Sigmoid colon (tissue), 7 donors: ENCODE data around the gene SHC1. TPM values are rescaled to one million over a fixed set of nuclear protein-coding genes. Genes with fewer than 3 reads are reported as not detected.

Experiments used
- DNase-seq: peaks from one replicate; pipeline ENCODE4 v3.0.0-alpha.2; 2019
- H3K27ac ChIP-seq, 4 donors: fragments of 200-600 bp; sonication (generic); one replicate each; pipeline ENCODE4 v1.5.1; 2016 to 2019; ENCODE audit warnings: mild to moderate bottlenecking in 1 of 4
- H3K27me3 ChIP-seq, 3 donors: fragments of 200-600 bp; sonication (generic); one replicate each; pipeline ENCODE4 v1.5.1; 2019; ENCODE audit warnings: mild to moderate bottlenecking in 1 of 3
- H3K36me3 ChIP-seq, 4 donors: fragments of 200-600 bp; sonication (generic); one replicate each; pipeline ENCODE4 v1.5.1; 2016 to 2019
- H3K4me1 ChIP-seq, 4 donors: fragments of 200-600 bp; sonication (generic); one replicate each; pipeline ENCODE4 v1.5.1; 2017 to 2019
- H3K4me3 ChIP-seq, 4 donors: fragments of 200-600 bp; sonication (generic); one replicate each; pipeline ENCODE4 v1.5.1; 2017 to 2019; ENCODE audit warnings: mild to moderate bottlenecking in 2 of 4, moderate library complexity in 1 of 4
- H3K9me3 ChIP-seq, 4 donors: fragments of 200-600 bp in 3 of 4; sonication (generic) in 3 of 4; one replicate each; pipeline versions ENCODE4 v1.5.1 to v1.6.1; 2013 to 2019
- EP300 ChIP-seq, 4 donors: sonication (generic); formaldehyde crosslinking; IDR thresholded peaks; one replicate each; pipeline ENCODE4 v1.6.1; 2017; ENCODE audit warnings: antibody characterized with exemption in 4 of 4
- POLR2A ChIP-seq, 2 donors: fragments of 450-650 bp; IDR thresholded peaks; one replicate each; pipeline ENCODE4 v1.6.1; 2016; ENCODE audit warnings: antibody characterized with exemption in 2 of 2, mild to moderate bottlenecking in 2 of 2, moderate library complexity in 2 of 2
- POLR2AphosphoS5 ChIP-seq, 4 donors: sonication (generic); formaldehyde crosslinking; IDR thresholded peaks; one replicate each; pipeline ENCODE4 v1.6.1; 2017; ENCODE audit warnings: antibody characterized with exemption in 4 of 4
- WGBS, 2 donors: extraction: QIAGEN DNeasy Blood & Tissue Kit; methylation state at CpG; one replicate each; pipeline ENCODE4 v1.1.7; 2013; 5-methylcytosine and 5-hydroxymethylcytosine counted together
- intact Hi-C: fragments of 100-400 bp; cut with DNase I; formaldehyde crosslinking; loops from one replicate; pipeline ENCODE4 v1.15.1; 2023
- polyA plus RNA-seq, 3 donors: library from polyadenylated mRNA; stranded (reverse); fragments of 200-250 nt; gene quantifications; one replicate each; pipeline ENCODE4 v1.2.3, GENCODE V29; 2013
- total RNA-seq, 4 donors: library from RNA; depleted of rRNA; stranded (reverse); fragments of >200 nt; gene quantifications; one replicate each; pipeline ENCODE4 v1.1.0, GENCODE V29; 2016
- TF ChIP-seq, protein P1 (sequence below), 4 experiments: fragments of 450-650 bp in 3 of 4; fragments of 200-600 bp in 1 of 4; IDR thresholded peaks; one replicate each; pipeline ENCODE4 v1.5.1; 2016 to 2019; ENCODE audit warnings: antibody characterized with exemption in 4 of 4, mild to moderate bottlenecking in 3 of 4, moderate library complexity in 2 of 4
- donor health status: healthy with polysubstance abuse.
- donor health status: Bipolar disorder and iron deficiency.
- donor health status: healthy.

Gene SHC1
- total and polyA plus RNA-seq, 7 donors: 49.2 to 80.4 (median 62.6) TPM

DNA sequence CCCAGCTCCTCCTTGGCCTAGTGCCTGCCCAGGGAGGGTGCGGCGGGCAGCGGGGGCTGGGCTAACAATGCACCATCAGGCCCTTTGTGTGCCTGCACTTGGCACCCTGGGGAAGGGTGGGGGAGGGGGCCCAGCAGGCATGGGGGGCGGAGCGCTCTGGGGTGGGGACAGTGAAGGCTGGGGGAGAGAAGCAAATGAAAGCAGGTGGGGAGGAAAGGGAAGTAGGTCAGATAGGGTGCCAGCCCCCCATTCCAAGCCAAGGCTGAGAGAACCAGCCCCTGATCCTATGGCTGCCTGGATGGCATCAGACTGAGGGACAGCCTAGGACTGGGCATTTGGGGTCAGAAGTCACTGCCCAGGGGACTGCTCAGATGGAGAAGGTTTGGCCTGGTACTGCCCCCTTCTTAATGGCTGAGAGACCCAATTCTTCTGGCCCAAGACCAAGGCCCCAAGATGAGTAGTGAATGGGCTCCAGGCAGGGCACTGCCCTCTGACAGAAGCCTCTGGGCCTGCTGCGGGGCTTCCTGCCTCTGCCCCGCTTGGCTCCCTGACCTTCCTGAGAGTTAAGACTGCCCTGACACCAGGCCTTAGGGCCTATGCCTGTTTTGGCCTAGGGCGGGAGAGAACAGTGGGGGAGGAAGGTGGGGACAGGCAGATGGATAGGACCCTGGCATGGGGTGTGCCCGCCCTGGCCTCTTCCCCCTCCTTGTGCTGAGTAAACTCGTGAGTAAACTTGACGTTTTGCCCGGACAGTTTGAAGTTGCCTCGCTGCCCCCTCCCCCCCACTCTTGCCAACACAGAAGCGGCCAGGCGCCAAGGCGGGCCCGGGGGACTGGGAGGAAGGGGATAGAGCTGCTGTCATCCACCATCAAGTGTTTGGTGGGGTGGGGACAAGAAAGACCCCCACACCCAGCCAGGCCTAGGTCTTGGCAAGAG lies 34.8 kb upstream of the SHC1 start:
- intact Hi-C loops: no loop called here
- Histone ChIP-seq H3K9me3 (no peaks in the 10 kb centered on the region), H3K4me1 (peaks cover 0 to 62% (median 56%) of the 10 kb centered on the region in 4 donors), H3K4me3 (peak overlapping the region; percentile 73 to 94 (median 81)), H3K36me3 (no peaks in the 10 kb centered on the region), H3K27me3 (no peaks in the 10 kb centered on the region), H3K27ac (peak overlapping the region; percentile 96 to 99 (median 98))
- WGBS, 2 donors: 13 to 41% methylated on average over 17 of the region's 17 CpGs
- DNase-seq: peak; percentile 92
- TF ChIP-seq EP300 (IDR thresholded peaks at IDR 0.05) (no peak), POLR2AphosphoS5 (IDR thresholded peaks at IDR 0.05) (peak in 3 of 4 donors; percentile 38 to 55 (median 42))

DNA sequence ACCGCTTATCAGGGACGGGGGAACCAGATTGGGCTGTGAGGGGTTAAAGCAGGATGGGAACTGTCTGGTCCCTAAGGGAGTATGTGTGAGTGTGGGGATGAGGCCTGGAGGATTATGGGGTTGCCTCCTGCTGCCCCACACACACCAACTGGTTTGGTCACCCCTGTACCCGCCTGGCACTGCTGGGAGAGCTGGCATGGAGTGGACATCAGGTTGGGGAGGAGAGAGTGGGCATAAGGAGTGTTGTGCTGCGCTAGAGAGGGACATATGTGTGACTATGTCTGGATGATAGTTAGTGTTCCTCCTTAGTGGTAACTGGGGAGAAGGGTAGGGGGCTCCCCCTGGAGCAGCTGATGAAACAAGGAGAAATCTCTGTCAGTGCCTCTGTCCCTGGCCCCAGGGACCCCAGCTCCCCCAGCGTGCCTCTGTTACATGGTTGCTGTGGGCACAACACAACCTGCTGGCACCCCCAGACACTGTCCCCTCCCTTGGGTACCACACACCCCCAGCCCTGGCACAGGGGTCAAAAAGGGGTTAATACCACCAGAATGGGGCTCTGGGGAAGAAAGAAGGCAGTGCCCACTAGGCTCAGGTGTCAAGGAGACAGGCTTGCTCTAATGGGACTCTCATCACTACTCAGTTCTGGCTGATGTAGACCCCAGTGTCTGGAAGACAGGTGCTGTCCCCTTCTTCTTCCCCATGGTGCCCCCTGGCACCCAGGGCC lies 34.0 kb upstream of the SHC1 start:
- no peak for DNase-seq
- no peak for TF ChIP-seq POLR2AphosphoS5 (IDR thresholded peaks at IDR 0.05)
- no peak for TF ChIP-seq EP300 (IDR thresholded peaks at IDR 0.05)
- TF ChIP-seq, protein P1, sequence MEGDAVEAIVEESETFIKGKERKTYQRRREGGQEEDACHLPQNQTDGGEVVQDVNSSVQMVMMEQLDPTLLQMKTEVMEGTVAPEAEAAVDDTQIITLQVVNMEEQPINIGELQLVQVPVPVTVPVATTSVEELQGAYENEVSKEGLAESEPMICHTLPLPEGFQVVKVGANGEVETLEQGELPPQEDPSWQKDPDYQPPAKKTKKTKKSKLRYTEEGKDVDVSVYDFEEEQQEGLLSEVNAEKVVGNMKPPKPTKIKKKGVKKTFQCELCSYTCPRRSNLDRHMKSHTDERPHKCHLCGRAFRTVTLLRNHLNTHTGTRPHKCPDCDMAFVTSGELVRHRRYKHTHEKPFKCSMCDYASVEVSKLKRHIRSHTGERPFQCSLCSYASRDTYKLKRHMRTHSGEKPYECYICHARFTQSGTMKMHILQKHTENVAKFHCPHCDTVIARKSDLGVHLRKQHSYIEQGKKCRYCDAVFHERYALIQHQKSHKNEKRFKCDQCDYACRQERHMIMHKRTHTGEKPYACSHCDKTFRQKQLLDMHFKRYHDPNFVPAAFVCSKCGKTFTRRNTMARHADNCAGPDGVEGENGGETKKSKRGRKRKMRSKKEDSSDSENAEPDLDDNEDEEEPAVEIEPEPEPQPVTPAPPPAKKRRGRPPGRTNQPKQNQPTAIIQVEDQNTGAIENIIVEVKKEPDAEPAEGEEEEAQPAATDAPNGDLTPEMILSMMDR (IDR thresholded peaks at IDR 0.05): no peak
- no peak for TF ChIP-seq POLR2A (IDR thresholded peaks at IDR 0.05)
- intact Hi-C loops: loop anchor here (5.0 kb wide), 1 partner anchor 48 kb away; the partner anchor contains the start of gene ADAM15
- no peaks in the 10 kb centered on the region for H3K9me3 ChIP-seq
- H3K36me3 ChIP-seq: no peaks in the 10 kb centered on the region
- H3K27me3 ChIP-seq: no peaks in the 10 kb centered on the region
- H3K27ac ChIP-seq: peak overlapping the region; percentile 96 to 99 (median 98)
- H3K4me3 ChIP-seq: peak overlapping the region; percentile 73 to 94 (median 81)
- WGBS, 2 donors: 10 to 45% methylated on average over 5 of the region's 5 CpGs
- H3K4me1 ChIP-seq: peaks cover 0 to 64% (median 61%) of the 10 kb centered on the region in 4 donors

DNA sequence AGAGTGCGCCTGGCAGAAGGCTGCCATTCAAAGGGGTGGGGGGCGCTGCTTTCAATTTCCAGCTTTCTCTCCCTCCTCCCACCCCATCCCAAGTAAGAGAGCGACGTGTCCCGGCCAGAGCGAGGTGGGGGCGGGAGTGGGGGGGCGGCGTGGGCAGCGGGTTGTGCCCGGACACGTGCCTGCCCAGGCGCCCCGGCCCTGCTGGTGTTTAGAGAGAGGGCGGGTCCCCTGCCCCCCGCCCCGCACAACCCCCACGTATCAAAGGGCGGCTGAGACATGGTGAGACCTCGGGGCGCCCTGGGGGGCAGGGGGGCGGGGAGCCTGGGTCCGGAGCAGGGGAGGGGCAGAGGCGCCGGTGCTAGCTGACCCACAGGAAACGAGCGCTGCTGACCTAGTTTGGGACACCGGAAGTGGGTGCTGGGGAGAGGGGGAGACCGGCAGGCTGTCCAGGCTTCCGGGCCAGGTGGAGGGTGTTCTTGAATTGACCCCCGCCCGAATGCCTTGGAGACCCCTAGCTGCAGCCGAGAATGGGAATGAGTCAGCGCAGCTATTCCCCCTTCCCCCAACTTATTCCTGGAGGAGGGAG lies 33.3 kb upstream of the SHC1 start:
- intact Hi-C loops: loop anchor here (5.0 kb wide), 1 partner anchor 48 kb away; the partner anchor contains the start of gene ADAM15
- Histone ChIP-seq H3K27me3 (no peaks in the 10 kb centered on the region), H3K4me3 (peak overlapping the region; percentile 73 to 94 (median 81)), H3K4me1 (peaks cover 0 to 66% (median 63%) of the 10 kb centered on the region in 4 donors), H3K36me3 (no peaks in the 10 kb centered on the region), H3K9me3 (no peaks in the 10 kb centered on the region), H3K27ac (peak overlapping the region; percentile 96 to 99 (median 98))
- 1 to 3% methylated on average over 34 of the region's 34 CpGs for WGBS, 2 donors
- peak in 2 of 4 donors; percentile 32 to 44 for TF ChIP-seq POLR2AphosphoS5 (IDR thresholded peaks at IDR 0.05)
- TF ChIP-seq POLR2A (IDR thresholded peaks at IDR 0.05): no peak
- TF ChIP-seq, protein P1 (IDR thresholded peaks at IDR 0.05): no peak
- DNase-seq: peak; percentile 92

DNA sequence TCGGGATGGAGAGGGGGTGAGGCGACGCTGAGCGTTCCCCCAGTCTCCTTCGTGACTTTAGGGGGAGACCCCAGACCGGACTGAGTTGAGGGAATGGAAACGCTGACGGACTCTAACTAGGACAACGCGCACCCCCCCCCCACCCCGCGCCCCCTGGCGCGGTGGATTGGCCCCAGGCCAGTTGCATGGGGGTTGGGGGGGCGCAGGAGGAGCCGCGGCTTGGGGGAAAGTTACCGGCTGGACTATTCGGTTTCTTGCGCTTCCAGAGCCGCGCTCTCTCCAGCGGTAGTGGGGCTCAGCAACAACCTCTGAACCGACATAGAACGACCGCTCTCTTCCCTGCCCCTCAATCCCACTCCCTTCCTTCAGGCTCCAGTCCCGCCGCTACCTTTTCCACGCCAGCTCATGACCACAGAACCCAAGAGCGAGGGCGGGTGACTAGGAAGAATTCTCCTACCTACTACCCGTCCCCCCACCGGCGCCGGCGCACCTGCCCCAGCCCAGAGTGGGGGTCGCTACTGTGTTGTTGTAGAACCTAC lies 32.7 kb upstream of the SHC1 start:
- H3K4me1 ChIP-seq: peaks cover 0 to 64% (median 62%) of the 10 kb centered on the region in 4 donors
- intact Hi-C loops: loop anchor here (5.0 kb wide), 1 partner anchor 49 kb away; the partner anchor contains the start of gene ADAM15
- DNase-seq: no peak
- TF ChIP-seq POLR2A (IDR thresholded peaks at IDR 0.05) (no peak), POLR2AphosphoS5 (IDR thresholded peaks at IDR 0.05) (no peak), EP300 (IDR thresholded peaks at IDR 0.05) (no peak)
- TF ChIP-seq, protein P1 (IDR thresholded peaks at IDR 0.05): no peak
- H3K27ac ChIP-seq: peak overlapping the region; percentile 96 to 99 (median 98)
- no peaks in the 10 kb centered on the region for H3K36me3 ChIP-seq
- WGBS, 2 donors: 0 to 1% methylated on average over 37 of the region's 37 CpGs
- H3K27me3 ChIP-seq: no peaks in the 10 kb centered on the region
- peak overlapping the region; percentile 73 to 94 (median 81) for H3K4me3 ChIP-seq
- H3K9me3 ChIP-seq: no peaks in the 10 kb centered on the region
